Measurements from ENCODE around the gene MYO5A.
"Not testable (repeated sequence)": the region's sequence is repeated elsewhere in the genome, so short reads cannot be mapped to it uniquely, and the experiment has no call there.

The MYO5A gene

GRCh38 chr15:52566889-52567288, 38.2 kb upstream of the MYO5A start:
- no peak overlapping the region for H3K27ac ChIP-seq
- no peak for TF ChIP-seq ZFX (IDR thresholded peaks at IDR 0.05)
- TF ChIP-seq, protein P1, sequence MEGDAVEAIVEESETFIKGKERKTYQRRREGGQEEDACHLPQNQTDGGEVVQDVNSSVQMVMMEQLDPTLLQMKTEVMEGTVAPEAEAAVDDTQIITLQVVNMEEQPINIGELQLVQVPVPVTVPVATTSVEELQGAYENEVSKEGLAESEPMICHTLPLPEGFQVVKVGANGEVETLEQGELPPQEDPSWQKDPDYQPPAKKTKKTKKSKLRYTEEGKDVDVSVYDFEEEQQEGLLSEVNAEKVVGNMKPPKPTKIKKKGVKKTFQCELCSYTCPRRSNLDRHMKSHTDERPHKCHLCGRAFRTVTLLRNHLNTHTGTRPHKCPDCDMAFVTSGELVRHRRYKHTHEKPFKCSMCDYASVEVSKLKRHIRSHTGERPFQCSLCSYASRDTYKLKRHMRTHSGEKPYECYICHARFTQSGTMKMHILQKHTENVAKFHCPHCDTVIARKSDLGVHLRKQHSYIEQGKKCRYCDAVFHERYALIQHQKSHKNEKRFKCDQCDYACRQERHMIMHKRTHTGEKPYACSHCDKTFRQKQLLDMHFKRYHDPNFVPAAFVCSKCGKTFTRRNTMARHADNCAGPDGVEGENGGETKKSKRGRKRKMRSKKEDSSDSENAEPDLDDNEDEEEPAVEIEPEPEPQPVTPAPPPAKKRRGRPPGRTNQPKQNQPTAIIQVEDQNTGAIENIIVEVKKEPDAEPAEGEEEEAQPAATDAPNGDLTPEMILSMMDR (conservative IDR thresholded peaks at IDR 0.05), result no peak

DNA sequence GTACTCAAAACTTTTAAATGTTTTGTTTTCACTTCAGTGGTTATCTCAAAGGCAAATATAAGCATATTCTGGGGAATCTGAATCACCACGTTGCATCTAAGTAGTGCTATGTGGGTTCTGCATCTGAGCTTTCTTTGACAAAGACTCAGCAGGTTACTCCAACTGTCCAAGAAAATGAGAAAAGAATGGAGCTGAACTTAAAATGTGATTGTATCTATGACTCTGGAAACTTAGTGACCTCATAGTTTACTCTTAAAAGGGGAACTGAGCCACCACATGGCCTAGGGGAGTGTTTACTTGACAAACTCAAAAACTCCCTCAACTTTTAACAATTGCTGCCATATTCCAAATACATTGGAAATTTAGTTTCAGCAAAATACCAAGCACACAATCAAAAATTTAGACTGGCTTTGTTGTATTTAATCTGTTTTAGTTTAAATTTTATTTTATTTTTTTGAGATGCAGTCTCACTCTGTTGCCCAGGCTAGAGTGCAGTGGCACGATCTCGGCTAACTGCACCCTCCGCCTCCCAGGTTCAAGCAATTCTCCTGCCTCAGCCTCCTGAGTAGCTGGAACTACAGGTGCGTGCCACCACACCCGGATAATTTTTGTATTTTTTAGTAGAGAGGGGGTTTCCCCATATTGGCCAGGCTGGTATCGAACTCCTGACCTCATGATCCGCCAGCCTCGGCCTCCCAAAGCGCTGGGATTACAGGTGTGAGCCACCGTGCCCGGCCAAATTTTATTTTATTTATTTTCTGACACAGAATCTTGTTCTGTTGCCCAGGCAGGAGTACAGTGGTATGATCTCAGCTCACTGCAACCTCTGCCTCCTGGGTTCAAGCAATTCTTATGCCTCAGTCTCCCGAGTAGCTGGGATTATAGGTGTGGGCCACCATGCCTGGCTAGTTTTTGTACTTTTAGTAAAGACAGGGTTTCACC, 37.0 kb upstream of the MYO5A start:
- not testable (repeated sequence) for H3K27ac ChIP-seq

- no peak for TF ChIP-seq ZFX (IDR thresholded peaks at IDR 0.05)
- TF ChIP-seq, protein P1 (conservative IDR thresholded peaks at IDR 0.05), result no peak
- H3K27ac ChIP-seq, result no peak overlapping the region
Observed at GRCh38 chr15:52563501-52564060, 34.9 kb upstream of the MYO5A start.

DNA sequence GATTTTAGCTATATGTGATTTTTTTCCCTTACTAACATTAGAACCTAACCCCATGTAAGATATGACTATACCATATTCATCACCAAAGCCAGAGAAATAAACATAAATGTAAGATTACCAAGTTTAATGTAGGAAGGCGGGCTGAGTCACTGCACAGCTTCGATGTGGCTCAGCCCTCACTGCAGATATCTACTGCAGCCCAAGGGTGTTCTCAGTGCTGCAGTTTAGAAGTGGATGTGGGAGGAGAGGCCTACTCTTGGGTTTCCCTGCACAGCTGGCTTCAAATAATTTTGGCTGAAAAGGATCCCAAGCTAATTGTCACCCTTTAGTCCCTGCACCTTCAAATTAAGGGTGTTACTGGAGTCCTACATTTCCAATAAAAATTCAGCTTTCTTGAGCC, 30.9 kb upstream of the MYO5A start:
- TF ChIP-seq ZFX (IDR thresholded peaks at IDR 0.05), result no peak
- TF ChIP-seq, protein P1 (conservative IDR thresholded peaks at IDR 0.05), result no peak
- H3K27ac ChIP-seq, result no peak overlapping the region

DNA sequence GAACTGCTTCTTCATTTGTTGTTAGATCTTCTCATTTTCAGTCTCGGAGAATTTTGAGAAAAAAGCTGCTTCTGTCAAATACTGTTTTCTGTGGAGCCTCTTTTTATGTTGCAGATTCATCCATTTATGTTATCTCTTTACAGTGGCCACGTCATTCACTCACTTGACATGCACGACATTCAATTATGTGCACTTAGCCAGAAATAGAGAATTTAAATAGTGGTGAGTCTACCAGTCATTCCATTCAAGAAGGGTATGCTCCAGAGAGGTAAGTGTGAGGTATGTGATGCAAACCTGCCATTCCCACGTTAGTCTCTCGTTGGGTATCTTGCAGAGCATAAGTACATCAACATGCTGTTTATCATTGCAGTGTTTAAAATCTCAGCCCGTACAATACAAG, 30.3 kb upstream of the MYO5A start:
- H3K27ac ChIP-seq, result no peak overlapping the region
- TF ChIP-seq, protein P1 (conservative IDR thresholded peaks at IDR 0.05), result no peak
- no peak for TF ChIP-seq ZFX (IDR thresholded peaks at IDR 0.05)

DNA sequence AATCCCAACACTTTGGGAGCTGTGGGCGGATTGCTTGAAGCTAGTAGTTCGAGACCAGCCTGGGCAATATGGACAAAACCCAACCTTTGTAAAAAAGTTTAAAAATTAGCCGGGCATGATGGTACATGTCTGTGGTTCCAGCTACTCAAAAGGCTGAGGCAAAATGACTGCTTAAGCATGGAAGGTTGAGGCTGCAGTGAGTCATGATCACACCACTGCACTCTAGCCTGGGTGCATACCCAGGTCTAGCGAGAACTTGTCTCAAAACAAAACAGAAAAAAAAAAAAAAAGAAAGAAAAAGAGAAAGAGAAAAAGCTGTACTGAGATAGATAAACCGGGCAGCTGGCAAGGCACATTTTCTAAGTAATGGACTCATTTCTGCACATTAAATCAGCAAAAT, 29.5 kb upstream of the MYO5A start:
- no peak for TF ChIP-seq ZFX (IDR thresholded peaks at IDR 0.05)
- TF ChIP-seq, protein P1 (conservative IDR thresholded peaks at IDR 0.05), result no peak
- no peak overlapping the region for H3K27ac ChIP-seq

DNA sequence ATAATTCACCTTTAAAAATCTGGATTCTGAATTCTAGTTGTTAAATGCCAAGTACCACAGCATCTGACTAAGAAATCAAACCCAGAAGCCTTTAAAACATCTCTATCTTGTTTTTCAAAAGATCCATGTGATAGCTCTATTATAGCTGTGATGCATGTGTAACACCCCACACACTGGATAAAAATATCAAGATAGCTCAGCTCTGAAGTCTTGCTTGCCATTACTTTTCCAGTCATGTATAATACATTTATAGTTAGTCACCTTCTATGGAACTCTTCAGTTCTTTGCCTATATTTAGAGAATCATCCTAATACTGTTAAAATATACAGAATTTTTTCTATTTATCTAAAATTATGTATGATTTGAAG, 28.6 kb upstream of the MYO5A start:
- H3K27ac ChIP-seq, result no peak overlapping the region
- TF ChIP-seq, protein P1 (conservative IDR thresholded peaks at IDR 0.05), result no peak
- no peak for TF ChIP-seq ZFX (IDR thresholded peaks at IDR 0.05)

Data from C4-2B (cell line).